Neural cell (in vitro differentiated cells): ENCODE results near the gene HK1.

ENCODE experiments used
- POLR2AphosphoS5 ChIP-seq: IDR thresholded peaks from 2 replicates; pipeline ENCODE4 v1.6.1; 2012
- TAF1 ChIP-seq: IDR thresholded peaks from 2 replicates; pipeline ENCODE4 v1.6.1; 2012; ENCODE audit warnings: low read depth
- TF ChIP-seq, protein P1 (sequence below): fragments of 450-650 bp; IDR thresholded peaks from 2 replicates; pipeline ENCODE4 v1.5.1; 2014; ENCODE audit warnings: antibody characterized with exemption, mild to moderate bottlenecking, moderate library complexity; ENCODE audit not compliant: poor library complexity, severe bottlenecking

DNA sequence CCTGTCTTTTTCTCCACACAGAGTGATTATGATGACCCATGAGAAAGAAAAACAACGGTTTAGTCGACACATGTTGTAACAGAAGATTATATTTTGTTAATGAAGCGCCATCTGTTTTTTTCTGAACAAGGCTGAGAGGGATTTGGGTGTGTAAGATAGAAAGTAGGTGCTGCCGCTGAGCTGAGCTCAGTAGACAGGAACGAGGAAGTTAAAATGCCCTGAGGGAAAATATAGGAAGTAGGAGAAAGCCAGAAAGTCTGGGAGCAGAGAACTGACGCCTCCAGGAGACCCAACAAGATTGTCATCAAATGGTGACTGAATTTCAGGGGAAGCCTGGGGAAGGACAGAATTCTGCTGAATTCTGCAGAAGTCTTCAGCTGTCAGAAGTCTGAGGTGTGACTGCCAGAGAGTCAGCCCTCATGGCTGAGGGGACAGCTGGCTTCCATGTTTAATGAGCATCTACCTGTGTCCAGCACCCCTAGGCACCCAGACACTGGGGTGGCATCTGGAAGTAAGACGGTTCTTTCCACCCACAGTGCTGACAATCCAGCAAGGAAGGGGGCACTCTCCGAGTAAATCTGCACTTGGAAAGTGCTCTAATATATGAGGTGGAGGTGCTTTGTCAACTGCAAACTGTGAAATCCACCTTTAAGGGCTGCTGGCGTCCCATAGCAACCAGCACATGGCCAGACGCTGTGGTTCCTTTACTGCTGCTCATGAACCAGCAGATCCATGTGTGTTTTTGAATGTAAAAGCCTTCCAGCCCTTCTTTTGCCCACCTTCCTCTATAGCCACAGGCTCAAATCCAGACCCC is 160.4 kb downstream of the HK1 start:
- TF ChIP-seq, protein P1, sequence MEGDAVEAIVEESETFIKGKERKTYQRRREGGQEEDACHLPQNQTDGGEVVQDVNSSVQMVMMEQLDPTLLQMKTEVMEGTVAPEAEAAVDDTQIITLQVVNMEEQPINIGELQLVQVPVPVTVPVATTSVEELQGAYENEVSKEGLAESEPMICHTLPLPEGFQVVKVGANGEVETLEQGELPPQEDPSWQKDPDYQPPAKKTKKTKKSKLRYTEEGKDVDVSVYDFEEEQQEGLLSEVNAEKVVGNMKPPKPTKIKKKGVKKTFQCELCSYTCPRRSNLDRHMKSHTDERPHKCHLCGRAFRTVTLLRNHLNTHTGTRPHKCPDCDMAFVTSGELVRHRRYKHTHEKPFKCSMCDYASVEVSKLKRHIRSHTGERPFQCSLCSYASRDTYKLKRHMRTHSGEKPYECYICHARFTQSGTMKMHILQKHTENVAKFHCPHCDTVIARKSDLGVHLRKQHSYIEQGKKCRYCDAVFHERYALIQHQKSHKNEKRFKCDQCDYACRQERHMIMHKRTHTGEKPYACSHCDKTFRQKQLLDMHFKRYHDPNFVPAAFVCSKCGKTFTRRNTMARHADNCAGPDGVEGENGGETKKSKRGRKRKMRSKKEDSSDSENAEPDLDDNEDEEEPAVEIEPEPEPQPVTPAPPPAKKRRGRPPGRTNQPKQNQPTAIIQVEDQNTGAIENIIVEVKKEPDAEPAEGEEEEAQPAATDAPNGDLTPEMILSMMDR, result no peak
- no peak for TF ChIP-seq TAF1
- no peak for TF ChIP-seq POLR2AphosphoS5
